ENCODE measurements around the gene FMOD.

The FMOD gene

DNA sequence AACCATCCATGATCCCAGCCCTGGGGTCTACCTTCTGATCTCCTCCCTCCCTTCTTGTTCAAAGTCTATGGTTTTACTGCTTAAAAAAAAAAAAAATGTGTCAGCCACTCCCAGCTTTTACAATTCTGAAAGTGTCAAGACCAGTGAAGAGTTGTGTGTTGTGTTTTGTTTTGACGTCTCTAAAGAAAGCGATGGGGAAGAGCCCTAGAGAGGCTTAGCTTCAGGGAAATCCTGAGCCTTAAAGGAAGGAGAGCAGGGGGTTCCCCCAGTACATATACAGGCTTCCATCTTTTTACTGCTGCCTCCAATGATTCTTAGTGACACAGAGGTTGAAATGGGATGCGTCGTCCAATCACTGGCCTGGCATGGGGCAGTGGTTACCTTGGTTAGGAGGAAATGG lies 13.9 kb upstream of the FMOD start:
- Histone ChIP-seq H3K4me3 (ENCODE audit: low read depth, low read length) (no peak overlapping the region), H3K9me3 (ENCODE audit: control insufficient read depth, insufficient read depth, low read depth, low read length) (no peaks in the 10 kb centered on the region), H3K36me3 (ENCODE audit: control insufficient read depth in 2 of 2, insufficient read depth in 1 of 2, low read length in 2 of 2) (no peaks in the 10 kb centered on the region), H3K27ac (ENCODE audit: extremely low read depth, low read depth, low read length) (no peak overlapping the region), H3K4me1 (ENCODE audit: control insufficient read depth, insufficient read depth, low read length) (no peaks in the 10 kb centered on the region)
- TF ChIP-seq ZNF155 (tag by site-specific recombination; IDR thresholded peaks at IDR 0.05) (no peak), ZNF324 (tag by site-specific recombination; IDR thresholded peaks at IDR 0.05) (no peak), SALL2 (tag by site-specific recombination; IDR thresholded peaks at IDR 0.05; ENCODE audit: borderline replicate concordance) (no peak), ZBTB20 (tag by site-specific recombination; IDR thresholded peaks at IDR 0.05) (no peak), ZNF202 (tag by site-specific recombination; IDR thresholded peaks at IDR 0.05; ENCODE audit: borderline replicate concordance) (no peak), ZIC2 (tag by site-specific recombination; IDR thresholded peaks at IDR 0.05) (no peak), ZNF2 (tag by site-specific recombination; IDR thresholded peaks at IDR 0.05) (no peak), IKZF3 (tag by site-specific recombination; IDR thresholded peaks at IDR 0.05) (no peak), ZNF747 (tag by site-specific recombination; IDR thresholded peaks at IDR 0.05) (no peak), ZNF423 (tag by site-specific recombination; IDR thresholded peaks at IDR 0.05) (no peak), HOXC10 (CRISPR knock-in tag; IDR thresholded peaks at IDR 0.05) (no peak), SETDB1 (IDR thresholded peaks at IDR 0.05; ENCODE audit: insufficient read length, low read length) (no peak)
- TF ChIP-seq, protein P1, sequence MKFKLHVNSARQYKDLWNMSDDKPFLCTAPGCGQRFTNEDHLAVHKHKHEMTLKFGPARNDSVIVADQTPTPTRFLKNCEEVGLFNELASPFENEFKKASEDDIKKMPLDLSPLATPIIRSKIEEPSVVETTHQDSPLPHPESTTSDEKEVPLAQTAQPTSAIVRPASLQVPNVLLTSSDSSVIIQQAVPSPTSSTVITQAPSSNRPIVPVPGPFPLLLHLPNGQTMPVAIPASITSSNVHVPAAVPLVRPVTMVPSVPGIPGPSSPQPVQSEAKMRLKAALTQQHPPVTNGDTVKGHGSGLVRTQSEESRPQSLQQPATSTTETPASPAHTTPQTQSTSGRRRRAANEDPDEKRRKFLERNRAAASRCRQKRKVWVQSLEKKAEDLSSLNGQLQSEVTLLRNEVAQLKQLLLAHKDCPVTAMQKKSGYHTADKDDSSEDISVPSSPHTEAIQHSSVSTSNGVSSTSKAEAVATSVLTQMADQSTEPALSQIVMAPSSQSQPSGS (tag by site-specific recombination; IDR thresholded peaks at IDR 0.05; ENCODE audit: low read depth) = no peak
- TF ChIP-seq, protein P2, sequence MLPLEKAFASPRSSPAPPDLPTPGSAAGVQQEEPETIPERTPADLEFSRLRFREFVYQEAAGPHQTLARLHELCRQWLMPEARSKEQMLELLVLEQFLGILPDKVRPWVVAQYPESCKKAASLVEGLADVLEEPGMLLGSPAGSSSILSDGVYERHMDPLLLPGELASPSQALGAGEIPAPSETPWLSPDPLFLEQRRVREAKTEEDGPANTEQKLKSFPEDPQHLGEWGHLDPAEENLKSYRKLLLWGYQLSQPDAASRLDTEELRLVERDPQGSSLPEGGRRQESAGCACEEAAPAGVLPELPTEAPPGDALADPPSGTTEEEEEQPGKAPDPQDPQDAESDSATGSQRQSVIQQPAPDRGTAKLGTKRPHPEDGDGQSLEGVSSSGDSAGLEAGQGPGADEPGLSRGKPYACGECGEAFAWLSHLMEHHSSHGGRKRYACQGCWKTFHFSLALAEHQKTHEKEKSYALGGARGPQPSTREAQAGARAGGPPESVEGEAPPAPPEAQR (tag by site-specific recombination; IDR thresholded peaks at IDR 0.05) = no peak
- ChIA-PET CTCF (interaction anchor here (1.0 to 1.1 kb wide), 2 partner anchors 22 to 98 kb away, joined by 4 to 5 read pairs; no protein-coding TSS in a partner anchor), POLR2A (interaction anchor here (0.9 kb wide), 1 partner anchor 46 kb away, joined by 3 read pairs; no protein-coding TSS in a partner anchor)

DNA sequence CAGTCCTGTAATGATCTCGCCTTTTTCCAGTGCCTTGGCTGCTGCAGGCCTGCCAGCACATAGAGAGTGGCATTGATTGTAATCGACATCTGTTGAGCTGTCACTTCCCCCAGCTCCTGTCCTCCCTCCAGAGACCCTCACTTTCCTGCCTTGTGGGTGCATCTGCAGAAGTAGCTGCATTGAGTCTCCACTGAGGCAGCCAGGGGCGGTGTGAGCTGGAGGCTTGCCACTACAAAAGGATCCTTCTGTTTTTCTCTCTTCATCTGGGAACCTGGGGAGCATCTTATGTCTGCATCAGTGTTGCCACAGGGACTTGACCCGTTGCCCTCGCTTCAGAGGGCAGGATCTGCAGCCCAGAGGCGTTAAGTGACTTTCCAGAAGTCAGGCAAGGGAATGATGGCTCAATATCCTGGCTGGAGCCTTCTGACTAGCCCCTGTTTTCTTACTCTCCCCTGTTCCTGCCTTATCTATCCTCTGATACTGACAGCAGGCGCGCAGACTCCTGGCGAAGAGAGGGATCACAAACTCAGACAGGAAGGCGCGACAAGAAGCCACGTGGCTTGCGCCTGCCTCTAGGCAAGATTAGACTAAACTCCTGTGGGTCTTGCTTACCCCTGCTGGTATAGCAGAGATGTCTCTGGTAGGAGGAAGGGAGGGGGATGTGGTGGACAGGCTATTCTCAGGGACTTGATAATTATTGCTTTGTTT lies 13.3 kb upstream of the FMOD start:
- no peak overlapping the region for H3K27ac ChIP-seq (ENCODE audit: extremely low read depth, low read depth, low read length)
- H3K4me1 ChIP-seq (ENCODE audit: control insufficient read depth, insufficient read depth, low read length) = no peaks in the 10 kb centered on the region
- ChIA-PET CTCF (interaction anchor here (0.6 to 2.1 kb wide), 4 partner anchors 18 to 97 kb away, joined by 4 to 6 read pairs (median 5); no protein-coding TSS in a partner anchor), POLR2A (no interaction called here)
- no peak overlapping the region for H3K4me3 ChIP-seq (ENCODE audit: low read depth, low read length)
- no peaks in the 10 kb centered on the region for H3K9me3 ChIP-seq (ENCODE audit: control insufficient read depth, insufficient read depth, low read depth, low read length)
- no peaks in the 10 kb centered on the region for H3K36me3 ChIP-seq (ENCODE audit: control insufficient read depth in 2 of 2, insufficient read depth in 1 of 2, low read length in 2 of 2)
- TF ChIP-seq, protein P3, sequence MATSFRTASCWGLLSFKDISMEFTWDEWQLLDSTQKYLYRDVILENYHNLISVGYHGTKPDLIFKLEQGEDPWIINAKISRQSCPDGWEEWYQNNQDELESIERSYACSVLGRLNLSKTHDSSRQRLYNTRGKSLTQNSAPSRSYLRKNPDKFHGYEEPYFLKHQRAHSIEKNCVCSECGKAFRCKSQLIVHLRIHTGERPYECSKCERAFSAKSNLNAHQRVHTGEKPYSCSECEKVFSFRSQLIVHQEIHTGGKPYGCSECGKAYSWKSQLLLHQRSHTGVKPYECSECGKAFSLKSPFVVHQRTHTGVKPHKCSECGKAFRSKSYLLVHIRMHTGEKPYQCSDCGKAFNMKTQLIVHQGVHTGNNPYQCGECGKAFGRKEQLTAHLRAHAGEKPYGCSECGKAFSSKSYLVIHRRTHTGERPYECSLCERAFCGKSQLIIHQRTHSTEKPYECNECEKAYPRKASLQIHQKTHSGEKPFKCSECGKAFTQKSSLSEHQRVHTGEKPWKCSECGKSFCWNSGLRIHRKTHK (tag by site-specific recombination; IDR thresholded peaks at IDR 0.05) = no peak
- peak; percentile 65 for TF ChIP-seq TRIM28 (IDR thresholded peaks at IDR 0.05; ENCODE audit: borderline replicate concordance, low read length)

DNA sequence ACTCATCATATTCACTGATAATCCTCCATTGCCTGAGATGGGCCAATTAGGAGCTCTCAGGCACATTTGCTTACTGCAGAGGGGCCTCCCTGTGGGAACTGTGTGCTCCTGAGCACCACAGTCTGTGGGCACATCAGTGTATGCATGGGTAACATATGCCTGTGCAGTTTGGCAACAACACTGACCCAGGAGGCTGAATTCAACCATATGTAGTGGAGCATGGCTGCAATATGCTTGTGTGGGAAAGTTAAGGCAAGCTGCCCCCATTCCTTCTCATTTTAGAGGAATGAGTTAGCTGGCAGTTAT lies 11.8 kb upstream of the FMOD start:
- H3K4me1 ChIP-seq (ENCODE audit: control insufficient read depth, insufficient read depth, low read length) = no peaks in the 10 kb centered on the region
- ChIA-PET CTCF (interaction anchor here (2.1 kb wide), 1 partner anchor 95 kb away, joined by 6 read pairs; no protein-coding TSS in a partner anchor), POLR2A (no interaction called here)
- no peaks in the 10 kb centered on the region for H3K36me3 ChIP-seq (ENCODE audit: control insufficient read depth in 2 of 2, insufficient read depth in 1 of 2, low read length in 2 of 2)
- no peaks in the 10 kb centered on the region for H3K9me3 ChIP-seq (ENCODE audit: control insufficient read depth, insufficient read depth, low read depth, low read length)
- no peak overlapping the region for H3K4me3 ChIP-seq (ENCODE audit: low read depth, low read length)
- H3K27ac ChIP-seq (ENCODE audit: extremely low read depth, low read depth, low read length) = no peak overlapping the region
- TF ChIP-seq KLF7 (tag by site-specific recombination; IDR thresholded peaks at IDR 0.05; ENCODE audit: borderline replicate concordance) (no peak), GLI2 (tag by site-specific recombination; IDR thresholded peaks at IDR 0.05; ENCODE audit: borderline replicate concordance, low read depth) (no peak), ZNF426 (tag by site-specific recombination; IDR thresholded peaks at IDR 0.05) (no peak), MZF1 (tag by site-specific recombination; IDR thresholded peaks at IDR 0.05; ENCODE audit: borderline replicate concordance) (no peak), ZNF596 (tag by site-specific recombination; IDR thresholded peaks at IDR 0.05) (no peak), ZNF354C (tag by site-specific recombination; IDR thresholded peaks at IDR 0.05; ENCODE audit: borderline replicate concordance, low read depth) (no peak), IKZF3 (tag by site-specific recombination; IDR thresholded peaks at IDR 0.05) (no peak), ZNF549 (tag by site-specific recombination; IDR thresholded peaks at IDR 0.05) (no peak), ZNF169 (tag by site-specific recombination; IDR thresholded peaks at IDR 0.05) (no peak)
- TF ChIP-seq, protein P4, sequence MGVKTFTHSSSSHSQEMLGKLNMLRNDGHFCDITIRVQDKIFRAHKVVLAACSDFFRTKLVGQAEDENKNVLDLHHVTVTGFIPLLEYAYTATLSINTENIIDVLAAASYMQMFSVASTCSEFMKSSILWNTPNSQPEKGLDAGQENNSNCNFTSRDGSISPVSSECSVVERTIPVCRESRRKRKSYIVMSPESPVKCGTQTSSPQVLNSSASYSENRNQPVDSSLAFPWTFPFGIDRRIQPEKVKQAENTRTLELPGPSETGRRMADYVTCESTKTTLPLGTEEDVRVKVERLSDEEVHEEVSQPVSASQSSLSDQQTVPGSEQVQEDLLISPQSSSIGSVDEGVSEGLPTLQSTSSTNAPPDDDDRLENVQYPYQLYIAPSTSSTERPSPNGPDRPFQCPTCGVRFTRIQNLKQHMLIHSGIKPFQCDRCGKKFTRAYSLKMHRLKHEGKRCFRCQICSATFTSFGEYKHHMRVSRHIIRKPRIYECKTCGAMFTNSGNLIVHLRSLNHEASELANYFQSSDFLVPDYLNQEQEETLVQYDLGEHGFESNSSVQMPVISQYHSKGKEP (tag by site-specific recombination; IDR thresholded peaks at IDR 0.05) = no peak
